HepG2 (cell line): ENCODE data around the gene ASZ1. TPM values are rescaled to one million over a fixed set of nuclear protein-coding genes. Genes with fewer than 3 reads are reported as not detected.

Source experiments
- ATAC-seq: fragments of 200-7000 bp; cut with Tn5 transposase; 3 replicates; pipeline ENCODE4 v1.9.1; 2020; ENCODE audit warnings: mild to moderate bottlenecking, moderate library complexity
- BruUV-seq: library from RNA; stranded (reverse); fragments of 400-500 nt; replicated peaks from 2 replicates; lab custom pipeline; 2021; lab: Mats Ljungman, UMichigan
- CTCF ChIA-PET: fragments of 300-600 bp; formaldehyde crosslinking; extraction: SDS; loops from one replicate; lab custom pipeline; 2021; ENCODE audit warnings: low total read pairs, inconsistent platforms, low intra/inter-chr PET ratio; lab: Yijun Ruan, JAX
- POLR2A ChIA-PET: fragments of 350-600 bp; sonication (Branson Sonifier 250); formaldehyde crosslinking; loops from one replicate; lab custom pipeline; 2020; ENCODE audit warnings: antibody characterized with exemption, inconsistent platforms; lab: Yijun Ruan, JAX
- DNase-seq: peaks from one replicate; pipeline ENCODE4 v3.0.0-alpha.2; 2015; ENCODE audit warnings: low spot score
- FAIRE-seq: peaks from 3 replicates; lab custom pipeline; 2011; peaks lifted over from hg19 to GRCh38; lab: Jason Lieb, UNC
- H2AFZ ChIP-seq: one replicate; pipeline ENCODE4 v1.6.1; 2011; ENCODE audit warnings: low read length, inconsistent platforms
- H3K27ac ChIP-seq: fragments of 300-600 bp; 3 replicates; pipeline ENCODE4 v1.8.0; 2011; ENCODE audit warnings: mixed run types, mild to moderate bottlenecking, mixed read lengths, low read length, inconsistent platforms; ENCODE audit not compliant: insufficient read depth; ENCODE audit errors: extremely low read length
- H3K27me3 ChIP-seq, 2 experiments: fragments of 200-600 bp in 1 of 2; 2 replicates in 1 of 2; 3 replicates in 1 of 2; pipeline versions ENCODE4 v1.6.0 to v1.8.0; 2011; ENCODE audit warnings: low read length in 2 of 2, mild to moderate bottlenecking in 2 of 2, moderate library complexity in 2 of 2, inconsistent platforms in 1 of 2; ENCODE audit not compliant: insufficient read depth in 2 of 2, control insufficient read depth in 1 of 2
- H3K36me3 ChIP-seq, 2 experiments: fragments of 200-600 bp in 1 of 2; replicated peaks in 1 of 2; 2 replicates in 1 of 2; 3 replicates in 1 of 2; pipeline versions ENCODE4 v1.5.1 to v1.8.0; 2011; ENCODE audit warnings: low read length in 2 of 2, inconsistent platforms in 1 of 2; ENCODE audit not compliant: insufficient read depth in 2 of 2, control insufficient read depth in 1 of 2
- H3K4me1 ChIP-seq: 2 replicates; pipeline ENCODE4 v1.5.1; 2012; ENCODE audit warnings: low read length, inconsistent platforms; ENCODE audit not compliant: insufficient read depth
- H3K4me2 ChIP-seq: 2 replicates; pipeline ENCODE4 v1.6.0; 2011; ENCODE audit warnings: low read depth, low read length, inconsistent platforms
- H3K4me3 ChIP-seq, 3 experiments: fragments of 200-600 bp in 1 of 3; sonication (generic), shearing (Covaris generic) in 1 of 3; replicated peaks in 1 of 3; 2 replicates each; pipeline ENCODE4 v1.5.1; 2011 to 2016; ENCODE audit warnings: low read length in 3 of 3, inconsistent platforms in 2 of 3, low read depth in 2 of 3, mild to moderate bottlenecking in 2 of 3, control low read depth in 1 of 3, mixed read lengths in 1 of 3; ENCODE audit not compliant: insufficient read depth in 1 of 3
- H3K79me2 ChIP-seq: one replicate; pipeline ENCODE4 v1.6.1; 2011; ENCODE audit warnings: low read length, inconsistent platforms; ENCODE audit not compliant: insufficient read depth
- H3K9ac ChIP-seq: 2 replicates; pipeline ENCODE4 v1.6.0; 2011; ENCODE audit warnings: mild to moderate bottlenecking, low read depth, low read length, inconsistent platforms; ENCODE audit not compliant: insufficient read depth
- H3K9me3 ChIP-seq: 2 replicates; pipeline ENCODE4 v1.5.1; 2012; ENCODE audit warnings: mild to moderate bottlenecking, low read length
- H4K20me1 ChIP-seq: 2 replicates; pipeline ENCODE4 v1.6.0; 2011; ENCODE audit warnings: inconsistent platforms, mild to moderate bottlenecking, low read length, moderate library complexity; ENCODE audit not compliant: insufficient read depth
- AGO1 ChIP-seq: fragments of 200-400 bp; formaldehyde crosslinking; IDR thresholded peaks from 2 replicates; pipeline ENCODE4 v1.6.1; 2017; ENCODE audit warnings: mild to moderate bottlenecking, low read depth, low read length, moderate library complexity; ENCODE audit not compliant: poor library complexity, severe bottlenecking
- ATRX ChIP-seq: sonication (generic); formaldehyde crosslinking; IDR thresholded peaks from 2 replicates; pipeline ENCODE4 v1.4.0; 2020; ENCODE audit warnings: missing genetic modification reagents, borderline replicate concordance
- ESRRA ChIP-seq: sonication (generic); formaldehyde crosslinking; IDR thresholded peaks from 2 replicates; pipeline ENCODE4 v1.5.1; 2020; ENCODE audit warnings: mild to moderate bottlenecking, low read depth, missing genetic modification reagents
- IRX3 ChIP-seq: sonication (generic); formaldehyde crosslinking; IDR thresholded peaks from 2 replicates; pipeline ENCODE4 v1.8.1; 2023; ENCODE audit warnings: mild to moderate bottlenecking, low read depth, missing genetic modification reagents, borderline replicate concordance
- MAFF ChIP-seq: IDR thresholded peaks from 2 replicates; pipeline ENCODE4 v1.6.1; 2011; ENCODE audit warnings: low read depth, low read length, improper control_type of control experiment
- MAFK ChIP-seq, 2 experiments: IDR thresholded peaks in 1 of 2; conservative IDR thresholded peaks in 1 of 2; 2 replicates each; pipeline ENCODE4 v1.6.1; 2011; ENCODE audit warnings: improper control_type of control experiment in 2 of 2, low read length in 2 of 2
- TEAD3 ChIP-seq: optimal IDR thresholded peaks from 2 replicates; pipeline ENCODE3; 2016; ENCODE audit warnings: borderline replicate concordance
- YEATS4 ChIP-seq: sonication (generic); formaldehyde crosslinking; IDR thresholded peaks from 2 replicates; pipeline ENCODE4 v1.4.0; 2020; ENCODE audit warnings: missing genetic modification reagents, borderline replicate concordance
- ZNF33B ChIP-seq: sonication (generic); formaldehyde crosslinking; IDR thresholded peaks from 2 replicates; pipeline ENCODE4 v1.5.1; 2020; ENCODE audit warnings: mild to moderate bottlenecking, missing genetic modification reagents
- in situ Hi-C: cut with HindIII; loops from 2 replicates; pipeline ENCODE4 v1.10.0; 2017; ENCODE audit warnings: low pct_unique_long_range_greater_than_20kb; ENCODE audit not compliant: extremely low pct_ligation_motif_present
- intact Hi-C: fragments of 100-400 bp; cut with micrococcal nuclease; formaldehyde crosslinking; loops from one replicate; pipeline ENCODE4 v1.10.0; 2022; ENCODE audit not compliant: unreplicated experiment
- polyA plus RNA-seq, 8 experiments: library from polyadenylated mRNA; depleted of rRNA in 3 of 8; stranded (reverse) in 7 of 8; unstranded in 1 of 8; fragments of >200 nt; fragmentation: Illumina TruSeq in 4 of 8; extraction: Trizol in 4 of 8; gene quantifications; 2 replicates each; pipeline versions ENCODE4 v1.2.1 to v1.2.3, GENCODE V29; 2011 to 2016; ENCODE audit warnings: low read depth in 4 of 8, missing spikeins in 1 of 8, mixed read lengths in 1 of 8; ENCODE audit not compliant: insufficient read depth in 1 of 8
- total RNA-seq, 5 experiments: library from RNA; depleted of rRNA; stranded (reverse); fragments of >200 nt; fragmentation: Illumina TruSeq; extraction: Trizol; gene quantifications; 2 replicates each; pipeline ENCODE4 v1.2.3, GENCODE V29; 2016; ENCODE audit warnings: low read depth in 1 of 5

The ASZ1 gene
- total and polyA plus RNA-seq, 2 of the 13 experiments (the other 11 are each of a cell fraction or from before 2014, with no cell fraction given), result not detected

DNA sequence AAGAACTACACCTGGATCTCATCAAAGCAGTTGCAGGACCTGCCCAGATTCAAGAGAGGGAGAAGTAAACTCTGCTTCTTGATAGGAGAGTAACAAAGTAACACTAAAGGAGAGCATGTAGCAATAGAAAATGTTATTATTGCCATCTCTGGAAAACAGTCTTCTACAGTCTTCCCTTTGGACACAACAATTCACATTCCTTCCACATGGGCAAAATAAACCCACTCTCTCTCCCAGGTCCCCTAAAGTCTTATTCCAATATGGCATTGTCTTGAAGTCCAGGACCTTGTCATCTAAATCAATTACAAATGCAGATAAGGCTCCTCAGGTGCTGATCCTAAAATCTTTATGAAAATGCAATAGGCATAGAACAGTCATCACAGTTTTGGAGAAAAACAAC is 94.1 kb downstream of the ASZ1 start:
- H3K27ac ChIP-seq, result no peak overlapping the region
- no peaks in the 10 kb centered on the region for H3K36me3 ChIP-seq
- H3K4me3 ChIP-seq, result no peak overlapping the region
- no peak overlapping the region for H2AFZ ChIP-seq
- BruUV-seq, result no TSS peak
- TF ChIP-seq ZNF33B (CRISPR knock-in tag) (no peak), AGO1 (no peak), ATRX (CRISPR knock-in tag) (no peak), ESRRA (CRISPR knock-in tag) (no peak), YEATS4 (CRISPR knock-in tag) (no peak), TEAD3 (CRISPR knock-in tag) (peak; percentile 33)
- POLR2A ChIA-PET, result no interaction called here
- no peaks in the 10 kb centered on the region for H4K20me1 ChIP-seq
- FAIRE-seq (no peak), ATAC-seq (no peak), DNase-seq (no peak)
- H3K4me1 ChIP-seq, result no peaks in the 10 kb centered on the region
- intact Hi-C loops (loop anchor here (10.0 kb wide), 1 partner anchor 78 kb away; no protein-coding TSS in a partner anchor), in situ Hi-C loops (no loop called here)
- no peaks in the 10 kb centered on the region for H3K27me3 ChIP-seq
- no peaks in the 10 kb centered on the region for H3K79me2 ChIP-seq
- H3K9ac ChIP-seq, result no peak overlapping the region
- CTCF ChIA-PET, result no interaction called here
- no peak overlapping the region for H3K4me2 ChIP-seq
- H3K9me3 ChIP-seq, result no peaks in the 10 kb centered on the region

DNA sequence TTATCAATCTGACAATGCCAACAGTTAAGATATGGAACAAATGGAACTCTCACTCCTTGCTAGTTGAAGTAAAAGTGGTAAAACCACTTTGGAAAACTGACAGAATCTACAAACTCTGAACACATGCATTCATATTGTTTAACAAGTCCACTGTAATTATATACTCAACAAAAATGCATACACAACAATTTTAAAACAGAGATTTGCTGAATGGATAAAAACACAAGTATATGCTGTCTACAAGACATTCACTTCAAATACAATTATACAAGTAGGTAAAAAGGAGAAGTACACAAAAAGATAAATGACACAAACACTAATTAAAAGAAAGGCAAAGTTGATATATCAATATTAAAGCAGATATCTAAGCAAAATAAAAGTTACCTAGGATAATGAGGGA is 95.3 kb downstream of the ASZ1 start:
- H3K27ac ChIP-seq, result no peak overlapping the region
- POLR2A ChIA-PET, result no interaction called here
- H3K36me3 ChIP-seq, result no peaks in the 10 kb centered on the region
- H4K20me1 ChIP-seq, result no peaks in the 10 kb centered on the region
- H3K27me3 ChIP-seq, result no peaks in the 10 kb centered on the region
- no peak for DNase-seq
- ATAC-seq, result no peak
- in situ Hi-C loops (no loop called here), intact Hi-C loops (loop anchor here (10.0 kb wide), 1 partner anchor 77 kb away; no protein-coding TSS in a partner anchor)
- H3K4me2 ChIP-seq, result no peak overlapping the region
- no peak for FAIRE-seq
- H3K9me3 ChIP-seq, result no peaks in the 10 kb centered on the region
- H3K9ac ChIP-seq, result no peak overlapping the region
- H2AFZ ChIP-seq, result no peak overlapping the region
- H3K4me1 ChIP-seq, result no peaks in the 10 kb centered on the region
- no peak overlapping the region for H3K4me3 ChIP-seq
- no peaks in the 10 kb centered on the region for H3K79me2 ChIP-seq
- CTCF ChIA-PET, result no interaction called here
- BruUV-seq, result no TSS peak
- peak; percentile 71 for TF ChIP-seq MAFF
- TF ChIP-seq MAFK (conservative IDR thresholded peaks at IDR 0.05 in 1 of 2, IDR thresholded peaks at IDR 0.05 in 1 of 2; ENCODE audit: low read length in 2 of 2), result peak; percentile 58 to 65
- TF ChIP-seq IRX3, result no peak
- TF ChIP-seq, all 625 proteins: peak for 2
